ENCODE results near the gene TRIM49.
"Not testable (repeated sequence)": the region's sequence is repeated elsewhere in the genome, so short reads cannot be mapped to it uniquely, and the experiment has no call there.

- TF ChIP-seq CTCF (IDR thresholded peaks at IDR 0.05 in 8 of 11, conservative IDR thresholded peaks at IDR 0.05 in 3 of 11); POLR2AphosphoS5 (IDR thresholded peaks at IDR 0.05): not testable (repeated sequence)
Measured at GRCh38 chr11:89820008-89820407, 11.6 kb upstream of the TRIM49 start.

Measured in spleen (tissue), 7 donors.